HCT116 (cell line): Measurements from ENCODE around the gene SARS1. TPM values are rescaled to one million over a fixed set of nuclear protein-coding genes. Genes with fewer than 3 reads are reported as not detected.

Experiments used
- ATAC-seq: fragments of 200-7000 bp; cut with Tn5 transposase; 2 replicates; pipeline ENCODE4 v1.9.1; 2020; ENCODE audit warnings: mild to moderate bottlenecking, moderate library complexity
- BruUV-seq: library from RNA; stranded (reverse); fragments of 400-500 nt; replicated peaks from 2 replicates; lab custom pipeline; 2021; lab: Mats Ljungman, UMichigan
- CTCF ChIA-PET: fragments of 300-600 bp; sonication (Branson Sonifier 250); formaldehyde crosslinking; loops from one replicate; lab custom pipeline; 2021; ENCODE audit warnings: antibody characterized with exemption; lab: Charles Lee
- POLR2A ChIA-PET: fragments of 300-600, 350-600 bp; sonication (Branson Sonifier 250); formaldehyde crosslinking; loops from one replicate; lab custom pipeline; 2021; ENCODE audit warnings: antibody characterized with exemption; lab: Charles Lee
- RAD21 ChIA-PET, 2 experiments: fragments of 300-600 bp; sonication (Branson Sonifier 250); formaldehyde crosslinking; loops; one replicate each; lab custom pipeline; 2023; ENCODE audit warnings: low total read pairs in 2 of 2; ENCODE audit not compliant: uncharacterized antibody in 2 of 2, unreplicated experiment in 2 of 2, low non-redundant PET in 1 of 2; lab: Charles Lee
- DNase-seq: peaks from one replicate; pipeline ENCODE4 v3.0.0-alpha.2; 2010; ENCODE audit warnings: low read depth, low spot score
- H2AFZ ChIP-seq: fragments of 200-600 bp; shearing (Covaris generic), sonication (generic); 2 replicates; pipeline ENCODE4 v1.6.1; 2017; ENCODE audit warnings: low read depth, mixed run types, mixed read lengths, antibody characterized with exemption, low read length; ENCODE audit not compliant: poor library complexity, severe bottlenecking
- H3K27ac ChIP-seq: 2 replicates; pipeline ENCODE4 v1.5.1; 2012; ENCODE audit warnings: low read depth, low read length
- H3K27me3 ChIP-seq: fragments of 200-600 bp; sonication (generic); 2 replicates; pipeline ENCODE4 v1.6.1; 2016; ENCODE audit warnings: mixed run types, low read length, mixed read lengths; ENCODE audit not compliant: insufficient read depth
- H3K36me3 ChIP-seq, 2 experiments: fragments of 200-500 bp in 1 of 2; fragments of 200-600 bp in 1 of 2; sonication (Bioruptor generic) in 1 of 2; sonication (generic) in 1 of 2; 2 replicates each; pipeline versions ENCODE4 v1.5.1 to v1.6.1; 2014 to 2016; ENCODE audit warnings: low read length in 2 of 2, inconsistent platforms in 1 of 2, mixed read lengths in 1 of 2, mixed run types in 1 of 2; ENCODE audit not compliant: insufficient read depth in 2 of 2, control insufficient read depth in 1 of 2
- H3K4me1 ChIP-seq, 2 experiments: fragments of 200-600 bp in 1 of 2; sonication (generic) in 1 of 2; 2 replicates each; pipeline versions ENCODE4 v1.5.1 to v1.6.1; 2012 to 2017; ENCODE audit warnings: low read length in 2 of 2, inconsistent platforms in 1 of 2, mild to moderate bottlenecking in 1 of 2, mixed read lengths in 1 of 2, mixed run types in 1 of 2, moderate library complexity in 1 of 2; ENCODE audit not compliant: insufficient read depth in 2 of 2, control insufficient read depth in 1 of 2
- H3K4me2 ChIP-seq: fragments of 200-600 bp; sonication (generic); 2 replicates; pipeline ENCODE4 v1.6.1; 2017; ENCODE audit warnings: mixed run types, low read length, mixed read lengths
- H3K4me3 ChIP-seq, 2 experiments: fragments of 200-600 bp in 1 of 2; sonication (generic) in 1 of 2; replicated peaks in 1 of 2; 2 replicates each; pipeline ENCODE4 v1.5.1; 2011 to 2016; ENCODE audit warnings: low read length in 2 of 2, control low read depth in 1 of 2, low read depth in 1 of 2, mild to moderate bottlenecking in 1 of 2, mixed read lengths in 1 of 2, mixed run types in 1 of 2
- H3K79me2 ChIP-seq: fragments of 200-600 bp; sonication (generic); 2 replicates; pipeline ENCODE4 v1.6.1; 2017; ENCODE audit warnings: mild to moderate bottlenecking, mixed run types, low read length, moderate library complexity, mixed read lengths; ENCODE audit not compliant: insufficient read depth
- H3K9ac ChIP-seq: fragments of 200-600 bp; sonication (generic); 2 replicates; pipeline ENCODE4 v1.6.1; 2016; ENCODE audit warnings: low read length, mixed read lengths
- H3K9me2 ChIP-seq: fragments of 200-600 bp; sonication (generic), shearing (Covaris generic); 2 replicates; pipeline ENCODE4 v1.6.1; 2017; ENCODE audit warnings: mixed run types, mild to moderate bottlenecking, moderate library complexity; ENCODE audit not compliant: insufficient read depth
- H3K9me3 ChIP-seq, 2 experiments: fragments of 200-500 bp in 1 of 2; fragments of 200-600 bp in 1 of 2; sonication (Bioruptor generic) in 1 of 2; sonication (generic) in 1 of 2; 2 replicates each; pipeline ENCODE4 v1.6.1; 2014 to 2017; ENCODE audit warnings: low read length in 2 of 2, mixed read lengths in 2 of 2, inconsistent platforms in 1 of 2, low read depth in 1 of 2, mild to moderate bottlenecking in 1 of 2, mixed run types in 1 of 2, moderate library complexity in 1 of 2; ENCODE audit not compliant: control insufficient read depth in 1 of 2, insufficient read depth in 1 of 2
- H4K20me1 ChIP-seq: fragments of 200-600 bp; sonication (generic), shearing (Covaris generic); 2 replicates; pipeline ENCODE4 v1.6.1; 2017; ENCODE audit warnings: mixed run types, mild to moderate bottlenecking, moderate library complexity; ENCODE audit not compliant: insufficient read depth
- CTCF ChIP-seq, 3 experiments: fragments of 200-600 bp in 1 of 3; sonication (generic) in 1 of 3; IDR thresholded peaks in 2 of 3; conservative IDR thresholded peaks in 1 of 3; 2 replicates each; pipeline ENCODE4 v1.5.1; 2012 to 2017; ENCODE audit warnings: low read depth in 2 of 3, low read length in 2 of 3, antibody characterized with exemption in 1 of 3, borderline replicate concordance in 1 of 3, control low read depth in 1 of 3, mild to moderate bottlenecking in 1 of 3, mixed read lengths in 1 of 3, mixed run types in 1 of 3, moderate library complexity in 1 of 3; ENCODE audit not compliant: insufficient read depth in 1 of 3
- ELF1 ChIP-seq: IDR thresholded peaks from 2 replicates; pipeline ENCODE4 v1.6.1; 2012; ENCODE audit warnings: low read depth, borderline replicate concordance
- MAX ChIP-seq: IDR thresholded peaks from 2 replicates; pipeline ENCODE4 v1.6.1; 2012
- POLR2A ChIP-seq: IDR thresholded peaks from 2 replicates; pipeline ENCODE4 v1.7.0; 2011; ENCODE audit warnings: borderline replicate concordance; ENCODE audit not compliant: insufficient read depth, insufficient read length; ENCODE audit errors: extremely low read depth
- REST ChIP-seq: IDR thresholded peaks from 2 replicates; pipeline ENCODE4 v1.6.1; 2012; ENCODE audit warnings: low read depth
- SP1 ChIP-seq: IDR thresholded peaks from 2 replicates; pipeline ENCODE4 v1.6.1; 2012; ENCODE audit warnings: low read depth
- intact Hi-C: fragments of 100-400 bp; cut with micrococcal nuclease; formaldehyde crosslinking; loops from 2 replicates; pipeline ENCODE4 v1.10.0; 2022
- total RNA-seq: library from RNA; stranded (reverse); gene quantifications from one replicate; pipeline ENCODE4 v1.2.1, GENCODE V29; 2021; ENCODE audit not compliant: unreplicated experiment

Gene SARS1
- total RNA-seq, 1 experiment from 2014 or later, result 206 TPM

- TF ChIP-seq ELF1 (no peak), REST (no peak), MAX (no peak), POLR2A (no peak), SP1 (no peak)
Observed at GRCh38 chr1:109181807-109182163, 31.9 kb upstream of the SARS1 start (continued).

GRCh38 chr1:109183058-109183738, 30.5 kb upstream of the SARS1 start:
- H4K20me1 ChIP-seq, result no peaks in the 10 kb centered on the region
- H2AFZ ChIP-seq, result no peak overlapping the region
- no peaks in the 10 kb centered on the region for H3K9me3 ChIP-seq
- peaks cover 18 to 20% of the 10 kb centered on the region in 2 experiments for H3K4me1 ChIP-seq
- BruUV-seq, result no TSS peak
- no peak overlapping the region for H3K9ac ChIP-seq
- H3K4me3 ChIP-seq, result no peak overlapping the region
- no peak for TF ChIP-seq CTCF (IDR thresholded peaks at IDR 0.05 in 2 of 3, conservative IDR thresholded peaks at IDR 0.05 in 1 of 3; ENCODE audit: borderline replicate concordance in 1 of 3, insufficient read depth in 1 of 3, low read depth in 2 of 3, low read length in 2 of 3)
- no peaks in the 10 kb centered on the region for H3K36me3 ChIP-seq
- ChIA-PET CTCF (no interaction called here), POLR2A (no interaction called here), RAD21 (no interaction called here)
- no peaks in the 10 kb centered on the region for H3K9me2 ChIP-seq
- ATAC-seq (no peak), DNase-seq (no peak)
- H3K79me2 ChIP-seq, result no peaks in the 10 kb centered on the region
- intact Hi-C loops, result no loop called here
- H3K27ac ChIP-seq, result no peak overlapping the region
- H3K27me3 ChIP-seq, result no peaks in the 10 kb centered on the region
- H3K4me2 ChIP-seq, result no peak overlapping the region
